NOMO-1 treated with dmso at 0.1 percent for 144 hours (cell line): Measurements from ENCODE around the gene ALG12.
A peak's percentile ranks its signal among the peaks of the same experiment; 100 is the strongest.

ENCODE experiments used
- DNase-seq: peaks from one replicate; lab custom pipeline; 2025; ENCODE audit not compliant: unreplicated experiment; lab: John Stamatoyannopoulos, UW

Gene ALG12

GRCh38 chr22:49917974-49918910 is at the start of gene ALG12, which contains the start of gene CRELD2:
ALG12 (minus strand) TSS chr22:49918438; CDS start chr22:49913765, 4,673 bp downstream.
CRELD2 (plus strand) TSS chr22:49918634; CDS start chr22:49918770, 136 bp downstream.
- peak; percentile 92 for DNase-seq

GRCh38 chr22:49967706-49968208 is 49.5 kb upstream of the ALG12 start:
- no peak for DNase-seq

GRCh38 chr22:49966774-49967705 is 48.8 kb upstream of the ALG12 start:
- peak; percentile 64 for DNase-seq

GRCh38 chr22:49966041-49966773 is 48.0 kb upstream of the ALG12 start:
- DNase-seq: no peak

- no peak for DNase-seq
Measured at GRCh38 chr22:49965091-49966040, 47.1 kb upstream of the ALG12 start.

- DNase-seq: no peak
Measured at GRCh38 chr22:49964136-49965090, 46.2 kb upstream of the ALG12 start.

- no peak for DNase-seq
Measured at GRCh38 chr22:49963647-49964026, 45.4 kb upstream of the ALG12 start.

- no peak for DNase-seq
Measured at GRCh38 chr22:49962751-49963646, 44.8 kb upstream of the ALG12 start.

- no peak for DNase-seq
Measured at GRCh38 chr22:49962012-49962750, 43.9 kb upstream of the ALG12 start.

GRCh38 chr22:49961601-49962011 is 43.4 kb upstream of the ALG12 start:
- DNase-seq: no peak

GRCh38 chr22:49961005-49961600 is 42.9 kb upstream of the ALG12 start:
- DNase-seq: no peak

GRCh38 chr22:49960159-49961004 is 42.1 kb upstream of the ALG12 start, which contains the start of gene PIM3:
PIM3 (plus strand) TSS chr22:49960772; CDS start chr22:49960948, 176 bp downstream.
- DNase-seq: peak; percentile 89

GRCh38 chr22:49959782-49960158 is 41.5 kb upstream of the ALG12 start:
- DNase-seq: no peak

GRCh38 chr22:49958931-49959781 is 40.9 kb upstream of the ALG12 start:
- DNase-seq: no peak
